ENCODE measurements around the gene NEK1. TPM values are rescaled to one million over a fixed set of nuclear protein-coding genes. Genes with fewer than 3 reads are reported as not detected.
"Not testable (repeated sequence)": the region's sequence is repeated elsewhere in the genome, so short reads cannot be mapped to it uniquely, and the experiment has no call there.

The NEK1 gene
- total RNA-seq, 2 experiments from 2014 or later = 7.4 to 26.2 TPM

DNA sequence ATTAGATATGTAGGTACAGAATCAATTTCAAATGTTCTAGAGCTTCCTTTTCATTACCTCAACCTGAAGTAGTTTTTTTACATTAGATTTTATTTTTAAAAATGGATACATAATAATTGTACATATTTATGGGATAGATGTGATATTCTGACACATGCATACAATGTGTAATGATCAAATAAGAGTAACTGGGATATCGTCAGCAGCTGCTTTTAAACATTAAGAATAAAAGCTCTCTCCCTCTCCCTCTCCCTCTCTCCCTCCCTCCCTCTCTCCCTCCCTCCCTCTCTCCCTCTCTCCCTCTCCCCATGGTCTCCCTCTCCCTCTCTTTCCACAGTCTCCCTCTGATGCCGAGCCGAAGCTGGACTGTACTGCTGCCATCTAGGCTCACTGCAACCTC, 43.2 kb downstream of the NEK1 start:
- H3K4me1 ChIP-seq (ENCODE audit: insufficient read depth, low read length, poor library complexity, severe bottlenecking); H3K4me3 ChIP-seq (ENCODE audit: low read depth, low read length, poor library complexity, severe bottlenecking); DNase-seq (ENCODE audit: low spot score); H3K79me2 ChIP-seq (ENCODE audit: insufficient read depth, low read depth, low read length); POLR2A ChIA-PET; H3K4me2 ChIP-seq (ENCODE audit: low read length); H4K20me1 ChIP-seq (ENCODE audit: insufficient read depth, low read length); H2AFZ ChIP-seq (ENCODE audit: low read length); BruUV-seq (replicated peaks); H3K27ac ChIP-seq (ENCODE audit: low read depth, low read length, poor library complexity, severe bottlenecking); H3K9me3 ChIP-seq (ENCODE audit: low read length); H3K9me2 ChIP-seq (ENCODE audit: insufficient read depth, low read length): not testable (repeated sequence)
- CTCF ChIA-PET (ENCODE audit: unreplicated experiment) = interaction anchor here (0.6 kb wide), 1 partner anchor 120 kb away, joined by 4 read pairs; no protein-coding TSS in a partner anchor
- intact Hi-C loops (cut with micrococcal nuclease; ENCODE audit: unreplicated experiment) = loop anchor here (5.0 kb wide), 1 partner anchor 647 kb away; no protein-coding TSS in a partner anchor
- H3K36me3 ChIP-seq (ENCODE audit: insufficient read depth, low read length) = peaks cover 27% of the 10 kb centered on the region

DNA sequence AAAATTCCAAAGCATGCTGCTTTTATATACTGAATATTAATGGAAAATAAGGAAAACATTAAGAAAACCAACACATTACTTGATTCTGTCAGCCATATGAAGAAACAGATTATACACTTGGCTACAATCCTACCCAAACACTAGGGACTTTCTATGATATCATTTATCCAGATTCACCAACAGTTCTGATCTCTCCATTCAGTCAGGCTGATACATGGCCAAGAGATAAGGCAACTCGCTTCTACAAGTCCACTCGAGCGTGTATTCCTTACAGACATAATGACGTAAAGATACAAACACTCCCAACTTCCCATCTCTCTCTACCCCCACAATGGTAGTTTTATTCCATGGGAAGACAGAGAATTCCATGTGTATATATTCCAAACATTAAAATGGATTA, 44.5 kb downstream of the NEK1 start:
- Histone ChIP-seq H3K4me2 (ENCODE audit: low read length) (no peak overlapping the region), H3K9me2 (ENCODE audit: insufficient read depth, low read length) (no peaks in the 10 kb centered on the region), H3K79me2 (ENCODE audit: insufficient read depth, low read depth, low read length) (no peaks in the 10 kb centered on the region), H2AFZ (ENCODE audit: low read length) (no peak overlapping the region), H3K36me3 (ENCODE audit: insufficient read depth, low read length) (peaks cover 15% of the 10 kb centered on the region), H3K9me3 (ENCODE audit: low read length) (no peaks in the 10 kb centered on the region), H4K20me1 (ENCODE audit: insufficient read depth, low read length) (no peaks in the 10 kb centered on the region), H3K4me1 (ENCODE audit: insufficient read depth, low read length, poor library complexity, severe bottlenecking) (no peaks in the 10 kb centered on the region), H3K4me3 (ENCODE audit: low read depth, low read length, poor library complexity, severe bottlenecking) (no peak overlapping the region), H3K27ac (ENCODE audit: low read depth, low read length, poor library complexity, severe bottlenecking) (no peak overlapping the region)
- intact Hi-C loops (cut with micrococcal nuclease; ENCODE audit: unreplicated experiment) = loop anchor here (5.0 kb wide), 1 partner anchor 646 kb away; no protein-coding TSS in a partner anchor
- TF ChIP-seq, protein P1, sequence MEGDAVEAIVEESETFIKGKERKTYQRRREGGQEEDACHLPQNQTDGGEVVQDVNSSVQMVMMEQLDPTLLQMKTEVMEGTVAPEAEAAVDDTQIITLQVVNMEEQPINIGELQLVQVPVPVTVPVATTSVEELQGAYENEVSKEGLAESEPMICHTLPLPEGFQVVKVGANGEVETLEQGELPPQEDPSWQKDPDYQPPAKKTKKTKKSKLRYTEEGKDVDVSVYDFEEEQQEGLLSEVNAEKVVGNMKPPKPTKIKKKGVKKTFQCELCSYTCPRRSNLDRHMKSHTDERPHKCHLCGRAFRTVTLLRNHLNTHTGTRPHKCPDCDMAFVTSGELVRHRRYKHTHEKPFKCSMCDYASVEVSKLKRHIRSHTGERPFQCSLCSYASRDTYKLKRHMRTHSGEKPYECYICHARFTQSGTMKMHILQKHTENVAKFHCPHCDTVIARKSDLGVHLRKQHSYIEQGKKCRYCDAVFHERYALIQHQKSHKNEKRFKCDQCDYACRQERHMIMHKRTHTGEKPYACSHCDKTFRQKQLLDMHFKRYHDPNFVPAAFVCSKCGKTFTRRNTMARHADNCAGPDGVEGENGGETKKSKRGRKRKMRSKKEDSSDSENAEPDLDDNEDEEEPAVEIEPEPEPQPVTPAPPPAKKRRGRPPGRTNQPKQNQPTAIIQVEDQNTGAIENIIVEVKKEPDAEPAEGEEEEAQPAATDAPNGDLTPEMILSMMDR (conservative IDR thresholded peaks at IDR 0.05; ENCODE audit: low read length) = no peak
- TF ChIP-seq EZH2phosphoT487 (IDR thresholded peaks at IDR 0.05; ENCODE audit: borderline replicate concordance, low read depth, low read length) = no peak
- DNase-seq (ENCODE audit: low spot score) = no peak
- CTCF ChIA-PET (ENCODE audit: unreplicated experiment) = no interaction called here
- POLR2A ChIA-PET = no interaction called here
- BruUV-seq (replicated peaks) = no TSS peak

DNA sequence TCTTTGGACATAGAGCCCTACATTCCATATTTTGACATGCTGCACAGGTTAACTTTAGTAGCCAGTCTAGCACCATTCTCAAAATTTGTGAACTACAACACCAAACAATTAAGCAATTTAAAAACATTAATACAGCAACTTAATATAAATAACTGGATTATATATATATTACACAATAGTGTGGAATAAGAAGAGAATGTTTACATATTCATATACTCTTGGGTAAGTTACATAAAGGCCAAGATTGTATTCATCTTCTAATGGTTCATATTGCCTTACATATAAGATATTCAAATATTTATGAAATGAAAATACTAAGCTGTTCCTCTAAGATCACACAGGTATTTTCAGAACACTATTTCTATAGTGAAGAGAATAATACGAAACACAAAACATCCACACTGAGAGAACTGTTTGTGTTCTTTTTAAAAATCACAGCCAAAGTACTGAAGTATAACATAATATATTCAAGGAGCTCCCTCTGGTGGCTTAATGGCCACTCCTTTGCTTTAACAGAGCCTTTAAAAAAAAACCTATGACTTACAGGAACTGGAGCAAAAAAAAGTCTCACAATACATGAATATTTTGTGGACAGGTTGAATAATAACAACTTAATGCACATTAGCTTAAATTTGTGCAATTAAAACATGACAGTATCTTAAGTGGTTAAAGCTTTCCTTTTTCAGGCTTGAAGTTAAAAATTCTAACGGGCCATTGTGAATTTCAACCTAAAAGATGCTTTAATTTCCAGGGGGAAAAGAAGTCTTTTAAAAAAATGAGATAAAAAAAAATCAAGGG, 46.2 kb downstream of the NEK1 start:
- Histone ChIP-seq H3K9me3 (ENCODE audit: low read length) (no peaks in the 10 kb centered on the region), H3K4me1 (ENCODE audit: insufficient read depth, low read length, poor library complexity, severe bottlenecking) (no peaks in the 10 kb centered on the region), H3K79me2 (ENCODE audit: insufficient read depth, low read depth, low read length) (no peaks in the 10 kb centered on the region), H3K4me3 (ENCODE audit: low read depth, low read length, poor library complexity, severe bottlenecking) (no peak overlapping the region), H2AFZ (ENCODE audit: low read length) (no peak overlapping the region), H3K27ac (ENCODE audit: low read depth, low read length, poor library complexity, severe bottlenecking) (no peak overlapping the region), H3K36me3 (ENCODE audit: insufficient read depth, low read length) (peaks cover 8% of the 10 kb centered on the region; the same call in 1 of the 2 replicates), H4K20me1 (ENCODE audit: insufficient read depth, low read length) (no peaks in the 10 kb centered on the region), H3K4me2 (ENCODE audit: low read length) (no peak overlapping the region), H3K9me2 (ENCODE audit: insufficient read depth, low read length) (no peaks in the 10 kb centered on the region)
- ChIA-PET POLR2A (interaction anchor here (0.8 to 1.5 kb wide), 5 partner anchors 10 to 472 kb away, joined by 3 to 5 read pairs (median 3); no protein-coding TSS in a partner anchor), CTCF (ENCODE audit: unreplicated experiment) (interaction anchor here (1.4 kb wide), 1 partner anchor 11 kb away, joined by 3 read pairs; no protein-coding TSS in a partner anchor)
- no TSS peak for BruUV-seq (replicated peaks)
- intact Hi-C loops (cut with micrococcal nuclease; ENCODE audit: unreplicated experiment) = loop anchor here (5.0 kb wide), 1 partner anchor 644 kb away; no protein-coding TSS in a partner anchor
- TF ChIP-seq, protein P1 (conservative IDR thresholded peaks at IDR 0.05; ENCODE audit: low read length) = peak; percentile 94
- no peak for TF ChIP-seq EZH2phosphoT487 (IDR thresholded peaks at IDR 0.05; ENCODE audit: borderline replicate concordance, low read depth, low read length)
- DNase-seq (ENCODE audit: low spot score) = peak; percentile 60
